Measurements from ENCODE around the gene SLC9B1.

The SLC9B1 gene

DNA sequence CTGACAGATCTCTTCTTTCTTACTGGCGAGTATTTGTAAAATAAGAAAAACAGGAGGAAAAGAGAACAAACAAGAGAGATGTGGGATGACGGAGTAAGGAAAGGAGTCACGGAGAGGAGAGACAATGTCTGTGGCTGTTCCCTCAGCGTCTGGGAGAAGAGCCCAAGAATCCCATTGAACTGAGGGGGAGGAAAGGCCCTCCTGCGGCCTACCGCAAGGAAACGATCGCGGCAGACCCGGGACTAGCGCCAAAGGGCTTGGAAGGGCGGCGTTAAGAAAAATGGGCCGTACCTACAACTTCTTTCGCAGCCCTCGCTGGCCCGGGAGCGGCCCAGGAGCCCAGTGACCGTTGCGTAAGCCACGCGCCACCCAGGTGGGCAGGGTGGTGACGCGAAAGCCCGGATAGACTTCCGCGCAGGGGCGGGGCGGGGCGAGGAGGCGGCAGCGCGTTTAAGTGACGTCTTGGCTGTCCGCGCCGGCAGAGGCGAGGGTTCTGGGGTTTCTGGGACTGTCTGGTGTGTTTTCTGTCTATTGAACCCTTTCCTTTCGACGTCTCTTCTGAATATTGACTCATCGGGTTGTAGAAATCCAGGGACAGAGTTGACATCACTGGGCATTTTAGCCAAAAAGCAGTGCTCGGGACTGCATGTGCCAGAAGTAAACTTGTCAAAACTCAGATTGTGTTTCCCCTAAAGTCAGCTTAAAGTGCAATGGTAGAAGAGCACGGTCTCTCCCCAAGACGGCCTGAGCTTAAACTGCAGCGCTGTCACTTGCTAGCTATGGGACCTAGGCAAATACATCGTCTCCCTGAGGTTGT lies at the start of gene SLC9B1:
Gene SLC9B1 (minus strand): TSS at position 398 of the 817 bp plus-strand sequence. CDS start 27,994 bp downstream, outside the sequence.
- no peaks in the 10 kb centered on the region for H3K4me1 ChIP-seq (ENCODE audit: control insufficient read depth, insufficient read depth, low read length)
- H3K27ac ChIP-seq (ENCODE audit: low read depth, low read length), result peak within 1 kb of the TSS; percentile 67; the same call in 1 of the 2 replicates
- H3K9me3 ChIP-seq (ENCODE audit: control insufficient read depth, insufficient read depth, low read depth, low read length), result peaks cover 4% of the 10 kb centered on the region; the same call in 1 of the 2 replicates
- H3K27me3 ChIP-seq (ENCODE audit: control insufficient read depth, insufficient read depth, low read length), result no peaks in the 10 kb centered on the region
- no peaks in the 10 kb centered on the region for H3K36me3 ChIP-seq (ENCODE audit: control insufficient read depth, insufficient read depth, low read length)
- peak within 1 kb of the TSS; percentile 41 for H3K9ac ChIP-seq (ENCODE audit: low read length)
- peak within 1 kb of the TSS; percentile 71 for H3K4me3 ChIP-seq (ENCODE audit: low read depth, low read length)

- H3K27ac ChIP-seq (ENCODE audit: low read depth, low read length), result no peak overlapping the region
- 0 out of 2 replicates have a peak, but pooled peaks cover 3% of the 10 kb centered on the region for H3K36me3 ChIP-seq (ENCODE audit: control insufficient read depth, insufficient read depth, low read length)
- H3K4me3 ChIP-seq (ENCODE audit: low read depth, low read length), result no peak overlapping the region
- no peak overlapping the region for H3K9ac ChIP-seq (ENCODE audit: low read length)
- H3K27me3 ChIP-seq (ENCODE audit: control insufficient read depth, insufficient read depth, low read length), result no peaks in the 10 kb centered on the region
- H3K4me1 ChIP-seq (ENCODE audit: control insufficient read depth, insufficient read depth, low read length), result peaks cover 6% of the 10 kb centered on the region; the same call in 1 of the 2 replicates
- H3K9me3 ChIP-seq (ENCODE audit: control insufficient read depth, insufficient read depth, low read depth, low read length), result no peaks in the 10 kb centered on the region
Observed at GRCh38 chr4:103067841-103068547, 48.5 kb upstream of the SLC9B1 start.

DNA sequence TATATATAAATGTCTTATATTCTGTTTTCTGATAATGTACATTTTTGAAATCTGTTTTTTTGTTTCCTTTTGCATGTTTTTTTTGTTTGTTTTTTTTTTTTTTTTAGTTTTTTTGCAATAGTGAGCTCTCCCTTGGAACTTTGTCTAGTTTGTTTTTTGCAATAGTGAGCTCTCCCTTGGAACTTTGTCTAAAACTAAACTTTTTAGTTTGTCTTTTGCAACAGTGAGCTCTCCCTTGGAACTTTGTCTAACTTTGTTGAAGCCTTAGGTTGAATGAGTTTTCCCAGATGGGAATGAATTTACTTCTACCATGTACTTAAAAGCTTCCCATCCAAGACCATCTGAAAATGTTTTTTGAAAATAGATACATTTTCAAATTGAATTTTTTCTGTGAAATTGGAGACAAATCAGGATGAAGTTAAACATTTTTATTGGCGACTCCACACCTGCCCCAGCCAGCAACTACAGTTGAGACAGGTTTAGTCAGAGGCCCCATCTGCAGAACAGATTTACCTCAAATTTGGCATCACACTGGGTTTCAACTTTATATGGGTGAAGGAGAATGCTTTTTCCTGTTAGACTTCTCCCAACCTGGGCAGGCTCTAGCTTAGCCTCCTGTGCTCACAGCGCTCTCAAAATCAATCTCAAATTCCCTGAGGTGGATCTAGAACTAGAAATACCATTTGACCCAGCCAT lies 41.1 kb upstream of the SLC9B1 start:
- no peaks in the 10 kb centered on the region for H3K36me3 ChIP-seq (ENCODE audit: control insufficient read depth, insufficient read depth, low read length)
- no peaks in the 10 kb centered on the region for H3K27me3 ChIP-seq (ENCODE audit: control insufficient read depth, insufficient read depth, low read length)
- no peaks in the 10 kb centered on the region for H3K9me3 ChIP-seq (ENCODE audit: control insufficient read depth, insufficient read depth, low read depth, low read length)
- no peaks in the 10 kb centered on the region for H3K4me1 ChIP-seq (ENCODE audit: control insufficient read depth, insufficient read depth, low read length)
- no peak overlapping the region for H3K9ac ChIP-seq (ENCODE audit: low read length)
- H3K4me3 ChIP-seq (ENCODE audit: low read depth, low read length), result no peak overlapping the region
- no peak overlapping the region for H3K27ac ChIP-seq (ENCODE audit: low read depth, low read length)

GRCh38 chr4:103054030-103054429 lies 34.5 kb upstream of the SLC9B1 start:
- H3K27me3 ChIP-seq (ENCODE audit: control insufficient read depth, insufficient read depth, low read length), result no peaks in the 10 kb centered on the region
- no peak overlapping the region for H3K9ac ChIP-seq (ENCODE audit: low read length)
- H3K4me1 ChIP-seq (ENCODE audit: control insufficient read depth, insufficient read depth, low read length), result no peaks in the 10 kb centered on the region
- no peak overlapping the region for H3K27ac ChIP-seq (ENCODE audit: low read depth, low read length)
- H3K4me3 ChIP-seq (ENCODE audit: low read depth, low read length), result no peak overlapping the region
- H3K36me3 ChIP-seq (ENCODE audit: control insufficient read depth, insufficient read depth, low read length), result no peaks in the 10 kb centered on the region
- H3K9me3 ChIP-seq (ENCODE audit: control insufficient read depth, insufficient read depth, low read depth, low read length), result no peaks in the 10 kb centered on the region

DNA sequence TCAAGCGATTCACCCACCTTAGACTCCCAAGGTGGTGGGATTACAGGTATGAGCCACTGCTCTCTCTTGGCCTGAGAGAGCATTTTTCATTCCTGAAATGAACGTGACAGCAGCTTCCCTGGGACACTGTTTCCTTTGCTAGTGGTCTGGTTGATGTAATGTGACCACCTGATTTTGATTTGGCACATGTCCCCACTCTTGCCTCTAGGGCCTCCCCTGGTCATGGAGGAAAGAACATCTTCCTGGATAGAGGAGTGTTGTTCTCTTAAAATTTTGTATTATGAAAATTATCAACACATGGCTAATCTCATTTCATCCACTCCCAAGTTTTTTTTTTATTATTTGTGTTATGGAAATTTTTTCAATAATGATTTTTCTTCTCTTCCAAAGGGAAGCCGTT lies 33.3 kb upstream of the SLC9B1 start:
- Histone ChIP-seq H3K36me3 (ENCODE audit: control insufficient read depth, insufficient read depth, low read length) (no peaks in the 10 kb centered on the region), H3K9ac (ENCODE audit: low read length) (no peak overlapping the region), H3K27ac (ENCODE audit: low read depth, low read length) (no peak overlapping the region), H3K27me3 (ENCODE audit: control insufficient read depth, insufficient read depth, low read length) (no peaks in the 10 kb centered on the region), H3K4me3 (ENCODE audit: low read depth, low read length) (no peak overlapping the region), H3K9me3 (ENCODE audit: control insufficient read depth, insufficient read depth, low read depth, low read length) (no peaks in the 10 kb centered on the region), H3K4me1 (ENCODE audit: control insufficient read depth, insufficient read depth, low read length) (no peaks in the 10 kb centered on the region)

- Histone ChIP-seq H3K4me1 (ENCODE audit: control insufficient read depth, insufficient read depth, low read length) (no peaks in the 10 kb centered on the region), H3K4me3 (ENCODE audit: low read depth, low read length) (no peak overlapping the region), H3K9me3 (ENCODE audit: control insufficient read depth, insufficient read depth, low read depth, low read length) (no peaks in the 10 kb centered on the region), H3K36me3 (ENCODE audit: control insufficient read depth, insufficient read depth, low read length) (no peaks in the 10 kb centered on the region), H3K27me3 (ENCODE audit: control insufficient read depth, insufficient read depth, low read length) (no peaks in the 10 kb centered on the region), H3K27ac (ENCODE audit: low read depth, low read length) (no peak overlapping the region), H3K9ac (ENCODE audit: low read length) (no peak overlapping the region)
Observed at GRCh38 chr4:103052145-103052544, 32.6 kb upstream of the SLC9B1 start.

DNA sequence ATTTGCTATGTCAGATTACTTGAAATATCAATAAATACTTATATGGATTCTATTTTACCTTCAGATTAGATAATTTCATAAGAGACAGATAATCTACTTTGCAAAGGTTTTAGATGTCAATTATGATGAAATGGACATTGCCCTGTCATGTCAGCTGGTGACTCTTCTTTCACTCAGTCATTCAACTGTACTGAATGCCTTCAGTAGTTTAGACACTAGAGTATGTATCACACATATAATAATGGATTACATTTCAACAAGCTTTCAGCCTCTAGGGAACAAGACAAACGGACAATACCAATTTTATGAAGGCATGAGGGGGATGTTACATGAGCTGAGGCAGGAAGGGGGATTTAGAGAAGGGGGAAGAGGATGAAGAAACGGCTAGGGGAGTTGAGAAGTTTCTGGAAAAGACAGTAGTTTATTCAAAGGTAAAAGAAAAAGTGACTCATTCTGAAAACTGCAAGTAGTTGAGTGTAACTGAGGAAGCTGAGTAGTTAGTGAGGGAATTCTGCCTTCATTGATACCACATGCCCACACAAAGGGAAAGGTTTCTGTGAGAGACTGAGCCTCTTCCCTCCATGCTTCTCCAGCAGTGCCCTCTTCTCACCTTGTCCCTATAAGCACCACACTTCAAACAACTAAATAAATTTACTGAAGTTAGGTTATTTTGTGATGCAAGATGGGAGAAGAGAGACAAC lies 31.4 kb upstream of the SLC9B1 start:
- H3K9ac ChIP-seq (ENCODE audit: low read length), result no peak overlapping the region

GRCh38 chr4:103046416-103047290 lies 27.1 kb upstream of the SLC9B1 start:
- no peaks in the 10 kb centered on the region for H3K36me3 ChIP-seq (ENCODE audit: control insufficient read depth, insufficient read depth, low read length)
- H3K4me1 ChIP-seq (ENCODE audit: control insufficient read depth, insufficient read depth, low read length), result no peaks in the 10 kb centered on the region

More for the DNA sequence above, 31.4 kb upstream of the SLC9B1 start:
- Histone ChIP-seq H3K27me3 (ENCODE audit: control insufficient read depth, insufficient read depth, low read length) (no peaks in the 10 kb centered on the region), H3K9me3 (ENCODE audit: control insufficient read depth, insufficient read depth, low read depth, low read length) (no peaks in the 10 kb centered on the region), H3K4me3 (ENCODE audit: low read depth, low read length) (no peak overlapping the region), H3K4me1 (ENCODE audit: control insufficient read depth, insufficient read depth, low read length) (no peaks in the 10 kb centered on the region), H3K27ac (ENCODE audit: low read depth, low read length) (no peak overlapping the region), H3K36me3 (ENCODE audit: control insufficient read depth, insufficient read depth, low read length) (no peaks in the 10 kb centered on the region)

GRCh38 chr4:103044183-103044582 lies 24.7 kb upstream of the SLC9B1 start:
- Histone ChIP-seq H3K9ac (ENCODE audit: low read length) (no peak overlapping the region), H3K36me3 (ENCODE audit: control insufficient read depth, insufficient read depth, low read length) (no peaks in the 10 kb centered on the region), H3K4me1 (ENCODE audit: control insufficient read depth, insufficient read depth, low read length) (no peaks in the 10 kb centered on the region), H3K9me3 (ENCODE audit: control insufficient read depth, insufficient read depth, low read depth, low read length) (no peaks in the 10 kb centered on the region), H3K4me3 (ENCODE audit: low read depth, low read length) (no peak overlapping the region), H3K27ac (ENCODE audit: low read depth, low read length) (no peak overlapping the region), H3K27me3 (ENCODE audit: control insufficient read depth, insufficient read depth, low read length) (no peaks in the 10 kb centered on the region)

More at GRCh38 chr4:103046416-103047290, 27.1 kb upstream of the SLC9B1 start:
- Histone ChIP-seq H3K27me3 (ENCODE audit: control insufficient read depth, insufficient read depth, low read length) (no peaks in the 10 kb centered on the region), H3K9me3 (ENCODE audit: control insufficient read depth, insufficient read depth, low read depth, low read length) (no peaks in the 10 kb centered on the region), H3K4me3 (ENCODE audit: low read depth, low read length) (no peak overlapping the region), H3K9ac (ENCODE audit: low read length) (no peak overlapping the region), H3K27ac (ENCODE audit: low read depth, low read length) (no peak overlapping the region)

- Histone ChIP-seq H3K36me3 (ENCODE audit: control insufficient read depth, insufficient read depth, low read length) (no peaks in the 10 kb centered on the region), H3K27ac (ENCODE audit: low read depth, low read length) (no peak overlapping the region), H3K4me3 (ENCODE audit: low read depth, low read length) (no peak overlapping the region), H3K27me3 (ENCODE audit: control insufficient read depth, insufficient read depth, low read length) (no peaks in the 10 kb centered on the region), H3K9ac (ENCODE audit: low read length) (no peak overlapping the region), H3K4me1 (ENCODE audit: control insufficient read depth, insufficient read depth, low read length) (no peaks in the 10 kb centered on the region), H3K9me3 (ENCODE audit: control insufficient read depth, insufficient read depth, low read depth, low read length) (no peaks in the 10 kb centered on the region)
Observed at GRCh38 chr4:103036169-103036568, 16.7 kb upstream of the SLC9B1 start.

Data from HUES6 (cell line).